ENCODE measurements around the gene KCNJ6. TPM values are rescaled to one million over a fixed set of nuclear protein-coding genes. Genes with fewer than 3 reads are reported as not detected.

The KCNJ6 gene
- total and polyA plus RNA-seq, 8 donors: 0.03 to 0.28 (median 0.17) TPM

DNA sequence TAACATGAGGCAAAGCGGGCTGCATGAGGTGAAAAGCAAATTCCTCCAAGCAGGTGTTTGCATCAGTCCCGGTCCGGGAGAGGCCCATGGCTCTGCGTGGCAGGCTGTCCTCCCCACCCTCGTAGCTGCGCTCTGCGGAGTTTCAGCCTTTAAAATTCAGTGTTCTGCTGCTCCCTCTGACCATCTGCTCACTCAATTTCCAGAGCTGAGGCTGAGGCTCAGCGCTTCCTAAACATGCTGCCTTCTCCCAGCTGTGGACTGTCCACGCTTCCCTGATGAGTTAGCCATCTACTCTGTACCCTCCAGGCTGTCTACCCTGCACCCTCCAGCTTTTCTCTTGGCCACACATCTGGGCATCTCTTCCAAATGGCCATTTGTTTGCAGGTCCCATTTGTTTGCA is 87.7 kb downstream of the KCNJ6 start:
- Histone ChIP-seq H3K27me3 (peaks cover 0 to 6% of the 10 kb centered on the region in 2 donors), H3K27ac (no peak overlapping the region), H3K9me3 (no peaks in the 10 kb centered on the region), H3K4me1 (peaks cover 0 to 7% of the 10 kb centered on the region in 2 donors), H3K36me3 (no peaks in the 10 kb centered on the region), H3K4me3 (no peak overlapping the region)
- intact Hi-C loops (cut with DNase I): no loop called here
- TF ChIP-seq, protein P1, sequence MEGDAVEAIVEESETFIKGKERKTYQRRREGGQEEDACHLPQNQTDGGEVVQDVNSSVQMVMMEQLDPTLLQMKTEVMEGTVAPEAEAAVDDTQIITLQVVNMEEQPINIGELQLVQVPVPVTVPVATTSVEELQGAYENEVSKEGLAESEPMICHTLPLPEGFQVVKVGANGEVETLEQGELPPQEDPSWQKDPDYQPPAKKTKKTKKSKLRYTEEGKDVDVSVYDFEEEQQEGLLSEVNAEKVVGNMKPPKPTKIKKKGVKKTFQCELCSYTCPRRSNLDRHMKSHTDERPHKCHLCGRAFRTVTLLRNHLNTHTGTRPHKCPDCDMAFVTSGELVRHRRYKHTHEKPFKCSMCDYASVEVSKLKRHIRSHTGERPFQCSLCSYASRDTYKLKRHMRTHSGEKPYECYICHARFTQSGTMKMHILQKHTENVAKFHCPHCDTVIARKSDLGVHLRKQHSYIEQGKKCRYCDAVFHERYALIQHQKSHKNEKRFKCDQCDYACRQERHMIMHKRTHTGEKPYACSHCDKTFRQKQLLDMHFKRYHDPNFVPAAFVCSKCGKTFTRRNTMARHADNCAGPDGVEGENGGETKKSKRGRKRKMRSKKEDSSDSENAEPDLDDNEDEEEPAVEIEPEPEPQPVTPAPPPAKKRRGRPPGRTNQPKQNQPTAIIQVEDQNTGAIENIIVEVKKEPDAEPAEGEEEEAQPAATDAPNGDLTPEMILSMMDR (IDR thresholded peaks at IDR 0.05): no peak
- ATAC-seq (no peak), DNase-seq (peak in 1 of 4 donors; percentile 38)

DNA sequence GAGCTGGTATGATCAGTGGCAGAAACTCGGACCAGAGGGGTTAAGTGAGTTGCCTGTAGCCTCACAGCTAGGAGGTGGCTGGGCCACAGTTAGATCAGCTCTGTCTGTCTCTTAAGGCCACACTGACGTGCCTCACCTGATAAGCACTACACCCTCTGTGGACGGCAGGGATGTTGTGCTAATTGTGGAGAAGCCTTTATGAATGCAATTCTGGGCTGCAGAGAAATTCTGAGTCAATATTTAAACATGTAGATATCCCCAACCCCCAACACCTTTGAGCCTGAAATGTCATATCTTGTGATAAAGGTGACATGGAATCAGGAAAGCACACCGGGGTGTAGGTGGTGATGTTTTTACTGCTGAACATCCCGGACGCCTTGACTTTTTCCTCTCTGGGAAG is 88.3 kb downstream of the KCNJ6 start:
- TF ChIP-seq, protein P1 (IDR thresholded peaks at IDR 0.05): no peak
- intact Hi-C loops (cut with DNase I): no loop called here
- DNase-seq (no peak), ATAC-seq (no peak)
- Histone ChIP-seq H3K4me1 (peaks cover 0 to 7% of the 10 kb centered on the region in 2 donors), H3K36me3 (no peaks in the 10 kb centered on the region), H3K27ac (no peak overlapping the region), H3K9me3 (no peaks in the 10 kb centered on the region), H3K27me3 (peaks cover 0 to 6% of the 10 kb centered on the region in 2 donors), H3K4me3 (no peak overlapping the region)

- peaks cover 0 to 10% of the 10 kb centered on the region in 2 donors for H3K4me1 ChIP-seq
- TF ChIP-seq, protein P1 (IDR thresholded peaks at IDR 0.05): no peak
- intact Hi-C loops (cut with DNase I): no loop called here
- no peak for ATAC-seq
- DNase-seq: no peak
- no peaks in the 10 kb centered on the region for H3K36me3 ChIP-seq
- H3K27ac ChIP-seq: no peak overlapping the region
- no peaks in the 10 kb centered on the region for H3K27me3 ChIP-seq
- H3K4me3 ChIP-seq: no peak overlapping the region
- no peaks in the 10 kb centered on the region for H3K9me3 ChIP-seq
Measured at GRCh38 chr21:37821786-37822450, 94.3 kb downstream of the KCNJ6 start.

DNA sequence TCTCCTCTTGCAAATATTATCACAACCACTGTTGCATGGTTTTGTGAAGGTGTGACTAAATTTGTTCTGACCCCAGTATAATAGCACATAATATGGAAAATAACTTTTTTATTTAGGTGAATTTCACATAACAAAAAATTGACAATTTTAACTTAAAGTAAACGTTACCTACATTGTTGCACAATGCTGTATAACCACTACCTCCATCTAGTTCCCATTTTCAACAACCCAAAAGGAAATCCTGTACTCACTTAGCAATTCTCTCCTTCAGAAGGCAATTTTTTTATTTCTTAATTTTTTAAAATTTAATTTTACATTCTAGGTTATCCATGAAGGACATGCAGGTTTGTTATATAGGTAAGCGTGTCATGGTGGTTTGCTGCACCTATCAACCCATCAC is 95.2 kb downstream of the KCNJ6 start:
- Histone ChIP-seq H3K4me3 (no peak overlapping the region), H3K27me3 (no peaks in the 10 kb centered on the region), H3K4me1 (peaks cover 0 to 10% of the 10 kb centered on the region in 2 donors), H3K27ac (no peak overlapping the region), H3K9me3 (no peaks in the 10 kb centered on the region), H3K36me3 (no peaks in the 10 kb centered on the region)
- intact Hi-C loops (cut with DNase I): no loop called here
- DNase-seq (no peak), ATAC-seq (no peak)
- TF ChIP-seq, protein P1 (IDR thresholded peaks at IDR 0.05): no peak

DNA sequence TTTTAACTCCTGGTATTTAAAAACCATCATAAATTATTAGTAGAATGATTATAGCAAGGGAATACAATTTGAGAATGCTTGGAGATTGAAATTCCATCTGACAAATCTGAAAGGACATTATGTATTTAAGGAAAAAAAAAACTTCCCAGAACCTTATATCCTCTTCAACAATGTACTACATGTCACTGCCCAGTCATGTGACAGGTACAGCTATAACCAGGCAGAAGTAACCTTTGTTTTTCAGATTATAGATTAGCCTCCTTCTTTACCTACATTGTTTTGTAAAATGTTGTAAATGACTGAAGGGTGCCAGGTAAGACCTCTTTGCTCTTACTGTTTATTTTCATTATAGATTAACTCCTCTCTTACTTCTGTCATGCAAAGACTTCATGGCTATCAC is 96.9 kb downstream of the KCNJ6 start:
- Histone ChIP-seq H3K27me3 (no peaks in the 10 kb centered on the region), H3K9me3 (no peaks in the 10 kb centered on the region), H3K4me3 (no peak overlapping the region), H3K36me3 (no peaks in the 10 kb centered on the region), H3K4me1 (peaks cover 0 to 10% of the 10 kb centered on the region in 2 donors), H3K27ac (no peak overlapping the region)
- intact Hi-C loops (cut with DNase I): no loop called here
- TF ChIP-seq, protein P1 (IDR thresholded peaks at IDR 0.05): no peak
- ATAC-seq: no peak
- no peak for DNase-seq
